CMK (cell line): ENCODE measurements around the gene PTPRT.
"Not testable (repeated sequence)": the region's sequence is repeated elsewhere in the genome, so short reads cannot be mapped to it uniquely, and the experiment has no call there.

Experiments
- DNase-seq: peaks from one replicate; pipeline ENCODE4 v3.0.0-alpha.2; 2010; ENCODE audit warnings: low read depth

PTPRT gene

DNA sequence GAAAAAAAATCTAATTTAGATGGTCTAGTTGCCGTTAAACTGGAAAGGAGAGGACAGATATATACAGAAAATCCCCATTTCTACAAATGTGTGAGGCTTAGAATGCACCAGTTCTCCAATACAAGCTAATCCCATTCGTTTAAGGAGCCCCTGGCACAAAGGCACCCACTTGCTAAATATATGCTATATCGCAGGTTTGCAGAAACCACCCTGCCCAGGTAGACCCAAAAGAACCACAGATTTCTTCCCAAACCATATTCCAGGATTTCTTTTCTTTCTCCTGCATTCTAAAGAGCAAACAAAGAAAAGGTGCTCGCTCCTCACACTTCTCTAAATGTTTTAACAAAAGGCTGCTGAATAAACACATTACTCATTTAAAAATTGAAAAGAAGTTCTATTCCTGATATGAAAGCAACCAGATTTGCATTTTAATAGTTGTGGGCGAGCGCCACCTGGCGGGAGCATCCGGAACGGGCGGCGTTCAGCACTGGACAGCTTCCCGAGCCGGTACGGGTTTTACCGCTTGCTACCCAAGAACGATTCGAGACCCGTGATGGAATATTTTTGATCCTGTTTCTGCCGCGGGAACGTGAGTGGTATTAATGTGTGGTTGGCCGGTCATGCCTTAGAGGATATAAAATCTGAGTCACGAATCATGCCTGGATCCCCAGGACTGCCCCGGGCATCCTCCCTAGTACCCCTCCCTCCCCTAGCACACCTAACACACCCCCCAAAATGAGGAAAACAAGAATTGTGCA lies 2.1 kb downstream of the PTPRT start:
- no peak for DNase-seq

DNA sequence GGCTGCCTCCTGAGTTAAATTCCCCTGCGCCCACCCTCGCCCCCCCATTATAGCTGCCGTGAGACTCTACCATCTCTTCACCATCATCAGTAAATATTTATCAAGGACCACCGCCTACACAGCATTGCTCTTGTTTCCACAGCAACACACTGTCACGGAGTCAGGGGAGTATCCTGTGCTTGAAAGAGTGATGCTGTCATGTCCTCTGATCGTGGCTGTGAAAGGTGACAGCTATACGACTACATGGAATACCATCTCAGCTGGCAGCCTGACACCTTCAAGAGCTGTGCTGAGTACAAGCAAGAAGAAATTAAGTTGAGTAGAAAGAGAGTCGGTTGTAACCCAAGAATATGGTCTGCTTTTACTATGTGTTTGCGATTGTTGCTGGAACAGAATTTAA lies 3.4 kb downstream of the PTPRT start:
- DNase-seq, result no peak

DNA sequence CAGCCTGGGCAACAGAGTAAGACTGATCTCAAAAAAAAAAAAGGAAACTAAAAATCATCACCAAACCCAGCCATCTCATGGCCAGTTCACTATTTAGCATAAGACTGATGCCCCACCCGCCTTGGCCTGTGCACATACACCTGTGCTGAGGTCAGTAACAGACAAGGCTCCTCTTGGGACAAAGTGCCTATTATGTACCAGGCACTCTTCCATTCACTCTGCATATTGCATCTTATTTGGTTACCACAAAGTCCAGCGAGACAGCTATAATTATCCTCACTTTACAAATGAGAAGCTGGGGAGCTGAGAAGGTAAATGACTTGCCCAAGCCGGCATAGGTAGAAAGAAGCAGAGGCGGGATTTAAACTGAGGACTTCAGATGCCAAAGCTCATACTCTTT lies 3.8 kb downstream of the PTPRT start:
- no peak for DNase-seq

DNA sequence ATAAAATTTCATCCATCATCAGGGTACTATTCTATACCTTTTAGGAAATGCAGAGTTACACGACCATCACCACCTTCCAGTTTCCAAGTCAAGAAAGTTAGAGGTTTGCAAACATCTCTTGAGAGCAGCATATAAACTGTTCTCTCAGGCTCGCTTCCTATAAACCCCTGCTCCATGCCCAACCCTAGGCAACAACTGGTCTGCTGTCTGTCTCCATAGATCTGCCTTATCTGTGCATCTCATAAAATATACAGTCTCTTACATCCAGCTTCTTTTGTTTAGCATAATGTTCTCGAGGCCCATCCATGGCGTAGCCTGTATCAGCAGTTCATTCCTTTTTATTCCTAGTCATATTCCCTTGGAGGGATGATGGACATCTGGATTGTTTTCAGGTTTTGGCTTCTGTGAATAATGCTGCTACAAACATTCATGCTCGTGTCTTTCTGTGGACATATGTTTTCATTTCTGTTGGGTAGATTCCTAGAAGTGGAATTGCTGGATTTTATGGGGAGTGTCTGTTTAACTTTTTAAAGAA lies 6.1 kb downstream of the PTPRT start:
- DNase-seq, result no peak

DNA sequence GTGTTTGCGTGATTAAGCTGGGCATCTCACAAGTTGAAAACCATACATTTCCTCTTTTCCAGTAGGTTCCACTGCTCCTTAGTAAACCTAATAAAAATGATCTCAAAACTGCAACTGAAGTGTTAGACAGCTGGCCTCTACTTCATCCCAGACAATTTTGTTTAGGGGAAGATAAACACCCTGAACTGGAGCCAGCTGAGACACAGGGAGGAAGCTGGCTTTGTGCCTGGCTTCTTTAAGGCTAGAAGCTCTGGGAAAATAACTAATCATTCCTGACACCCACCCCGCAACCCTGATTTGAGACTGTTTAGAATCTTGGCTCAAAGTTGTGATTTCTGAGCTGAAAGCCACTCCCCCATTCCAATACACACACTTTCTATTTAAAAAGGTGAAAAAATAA lies 11.6 kb downstream of the PTPRT start:
- DNase-seq, result no peak

DNA sequence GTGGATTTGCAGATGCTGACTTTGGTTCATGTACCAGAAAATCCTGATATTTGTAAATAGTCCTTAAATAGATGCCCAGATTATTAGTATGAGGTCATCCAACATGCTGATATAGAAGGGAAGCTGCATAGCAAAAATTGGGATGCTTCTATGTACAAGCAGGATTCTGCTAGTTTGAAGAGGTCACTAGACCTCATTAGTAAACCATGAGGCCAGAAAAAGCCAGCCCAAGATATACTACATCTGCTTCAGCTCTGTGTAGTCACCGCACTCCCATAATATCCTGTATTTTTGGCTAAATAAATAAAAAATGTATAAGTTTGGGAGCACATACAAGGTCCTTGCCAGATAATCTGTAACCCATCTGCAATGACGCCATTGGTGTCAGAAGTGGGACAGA lies 13.0 kb downstream of the PTPRT start:
- DNase-seq, result no peak

DNA sequence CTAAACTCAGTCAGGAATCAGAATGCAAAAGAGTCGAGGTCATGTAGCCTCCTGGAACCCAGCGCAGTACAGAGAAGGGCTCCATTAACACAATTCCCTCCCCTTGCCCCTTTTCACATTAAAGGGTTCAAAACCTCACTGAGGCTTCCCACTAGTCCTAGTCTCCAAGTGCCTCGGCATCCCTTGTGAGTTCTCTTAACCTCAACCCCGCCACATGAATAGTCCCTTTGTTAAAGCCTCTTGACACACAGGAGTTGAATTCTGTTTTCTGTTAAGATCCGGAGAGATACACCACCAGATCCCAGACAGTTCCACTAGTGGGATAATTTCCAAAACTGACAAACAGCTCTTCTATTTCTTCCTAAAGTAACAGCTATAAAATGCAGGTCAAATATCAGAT lies 17.8 kb downstream of the PTPRT start:
- no peak for DNase-seq

DNA sequence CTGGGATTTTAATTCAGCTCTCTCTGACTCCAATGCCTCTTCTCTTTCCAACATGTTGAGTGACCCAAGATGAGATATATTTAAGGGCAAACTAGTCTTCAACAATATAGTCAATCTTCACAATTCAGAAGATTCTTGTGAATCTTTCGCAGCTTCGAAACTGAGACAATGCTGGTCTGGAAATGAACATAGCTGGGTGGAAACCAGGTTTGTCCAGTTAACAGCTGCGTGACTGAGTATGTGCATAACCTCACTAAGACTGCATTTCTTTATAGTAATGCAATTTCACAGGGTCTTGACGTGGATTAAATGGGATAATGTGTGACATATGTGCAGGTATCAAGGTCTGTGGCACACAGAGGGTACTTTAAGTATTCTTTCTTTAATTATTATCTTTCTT lies 18.9 kb downstream of the PTPRT start:
- DNase-seq, result no peak

DNA sequence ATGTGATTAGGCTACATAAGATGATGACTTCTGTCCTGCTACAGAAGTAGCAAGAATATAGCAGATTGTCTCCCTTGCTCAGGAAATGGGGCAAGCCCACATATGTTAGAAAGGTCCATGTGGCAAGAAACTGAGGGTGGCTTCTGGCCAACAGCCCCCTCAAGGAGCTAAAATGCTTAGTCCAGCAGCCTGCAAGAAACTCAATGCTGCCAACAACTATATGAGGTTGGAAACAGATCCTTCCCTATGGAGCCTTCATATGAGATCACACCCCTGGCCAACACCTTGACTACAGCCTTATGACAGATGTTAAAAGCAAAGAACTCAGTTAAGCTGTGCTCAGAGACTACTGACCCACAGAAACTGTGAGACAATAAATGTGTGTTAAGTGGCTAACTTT lies 22.1 kb downstream of the PTPRT start:
- no peak for DNase-seq

DNA sequence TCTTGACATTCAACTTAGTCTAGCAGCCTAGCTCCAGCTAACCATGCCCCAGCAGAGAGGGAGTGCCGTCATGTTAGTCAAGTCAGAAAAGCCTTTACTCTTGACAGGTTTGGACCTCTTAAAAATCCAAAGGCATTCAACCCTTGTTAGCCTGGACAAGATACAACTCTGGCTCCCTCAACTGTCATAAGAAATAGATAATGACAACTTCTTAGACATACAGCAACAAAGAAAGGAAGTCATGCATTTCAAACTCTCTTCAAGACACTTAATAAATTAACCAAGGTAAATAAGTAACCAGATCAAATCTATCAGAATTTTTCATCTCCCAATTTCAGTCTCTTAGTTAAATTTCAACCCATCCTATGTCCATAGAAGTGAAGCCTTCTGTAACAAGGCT lies 22.7 kb downstream of the PTPRT start:
- DNase-seq, result no peak

DNA sequence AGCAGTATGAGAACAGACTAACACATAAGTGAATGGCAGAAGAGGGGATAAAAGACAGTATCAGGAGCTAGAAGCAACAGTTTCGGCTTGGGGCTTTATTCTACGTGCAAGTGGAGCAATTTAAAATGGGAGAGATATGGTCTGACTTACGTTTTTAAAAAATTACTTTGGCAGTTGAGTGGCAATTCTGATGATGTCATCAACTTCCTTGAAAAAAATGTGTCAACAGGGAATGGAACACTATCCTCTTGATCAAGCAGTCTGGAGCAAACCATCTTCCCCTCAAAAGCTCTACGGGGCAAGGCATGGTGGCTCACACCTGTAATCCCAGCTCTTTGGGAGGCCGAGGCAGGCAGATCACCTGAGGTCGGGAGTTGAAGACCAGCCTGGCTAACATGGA lies 24.1 kb downstream of the PTPRT start:
- no peak for DNase-seq

DNA sequence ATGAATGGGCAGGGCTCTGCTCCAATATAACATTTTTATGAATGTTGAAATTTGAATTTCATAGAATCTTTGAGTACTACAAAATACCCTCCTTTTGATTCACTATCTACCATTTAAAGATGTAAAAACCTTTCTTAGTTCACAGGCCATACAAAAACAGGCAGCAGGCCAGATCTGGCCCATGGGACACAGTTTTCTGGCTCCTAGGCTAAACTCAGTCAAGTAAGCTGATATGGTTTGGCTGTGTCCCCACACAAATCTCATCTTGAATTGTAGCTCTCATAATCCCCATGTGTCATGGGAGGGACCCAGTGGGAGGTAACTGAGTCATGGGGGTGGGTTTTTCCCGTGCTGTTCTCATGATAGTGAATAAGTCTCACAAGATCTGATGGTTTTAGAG lies 25.0 kb downstream of the PTPRT start:
- not testable (repeated sequence) for DNase-seq

DNA sequence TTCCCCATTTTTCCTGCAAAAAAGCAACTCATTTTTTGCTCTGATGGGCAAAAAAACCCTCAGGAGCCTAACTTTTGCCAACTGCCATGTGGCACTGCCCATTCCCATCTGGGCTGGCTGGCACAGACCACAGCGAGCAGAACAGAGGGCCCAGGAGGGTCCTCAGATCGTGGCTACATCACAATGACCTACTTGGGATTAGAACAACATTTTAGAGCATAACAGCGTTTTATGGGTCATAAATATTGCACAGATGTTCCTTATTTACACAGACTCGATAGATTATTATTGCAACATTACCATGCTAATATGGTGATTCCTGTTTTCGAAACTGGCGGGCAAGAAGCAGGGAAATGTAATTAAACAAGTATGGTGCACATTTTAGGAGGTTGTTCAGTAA lies 28.0 kb downstream of the PTPRT start:
- no peak for DNase-seq

DNA sequence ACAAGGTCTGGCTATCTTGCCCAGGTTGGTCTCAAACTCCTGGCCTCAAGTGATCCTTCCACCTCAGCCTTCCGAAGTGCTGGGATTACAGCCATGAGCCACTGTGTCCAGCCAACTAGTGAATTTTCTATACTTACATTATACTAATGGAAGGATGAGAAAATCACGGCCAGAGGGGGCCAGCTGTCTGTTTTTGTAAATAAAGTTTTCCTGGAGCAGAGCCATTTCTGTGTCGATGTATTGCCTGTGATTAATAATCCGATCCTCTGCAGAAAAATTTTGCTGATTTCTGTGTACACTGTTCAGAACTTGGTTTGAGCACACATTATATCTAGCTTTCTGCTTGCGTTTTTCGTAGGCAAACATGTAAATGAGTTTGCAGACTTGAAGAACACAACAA lies 28.8 kb downstream of the PTPRT start:
- no peak for DNase-seq

DNA sequence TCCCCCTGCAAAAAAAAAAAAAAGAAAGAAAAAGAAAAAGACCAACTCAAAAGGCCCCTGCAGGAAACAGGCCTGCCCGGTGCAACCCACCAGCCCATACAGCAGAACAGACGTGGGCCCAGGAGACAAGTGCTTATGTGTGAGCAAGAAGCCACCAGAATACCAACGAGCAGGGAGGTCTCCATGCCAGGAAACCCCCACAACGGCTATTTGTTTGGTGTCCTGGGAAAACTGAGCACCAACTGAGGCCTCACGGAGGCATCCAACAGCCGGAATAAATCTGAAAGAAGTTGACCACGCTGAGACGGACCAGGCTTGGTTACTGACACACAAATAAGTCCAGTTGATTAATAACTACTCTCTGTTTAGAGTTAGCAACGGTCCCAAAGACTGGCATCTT lies 29.7 kb downstream of the PTPRT start:
- DNase-seq, result no peak

DNA sequence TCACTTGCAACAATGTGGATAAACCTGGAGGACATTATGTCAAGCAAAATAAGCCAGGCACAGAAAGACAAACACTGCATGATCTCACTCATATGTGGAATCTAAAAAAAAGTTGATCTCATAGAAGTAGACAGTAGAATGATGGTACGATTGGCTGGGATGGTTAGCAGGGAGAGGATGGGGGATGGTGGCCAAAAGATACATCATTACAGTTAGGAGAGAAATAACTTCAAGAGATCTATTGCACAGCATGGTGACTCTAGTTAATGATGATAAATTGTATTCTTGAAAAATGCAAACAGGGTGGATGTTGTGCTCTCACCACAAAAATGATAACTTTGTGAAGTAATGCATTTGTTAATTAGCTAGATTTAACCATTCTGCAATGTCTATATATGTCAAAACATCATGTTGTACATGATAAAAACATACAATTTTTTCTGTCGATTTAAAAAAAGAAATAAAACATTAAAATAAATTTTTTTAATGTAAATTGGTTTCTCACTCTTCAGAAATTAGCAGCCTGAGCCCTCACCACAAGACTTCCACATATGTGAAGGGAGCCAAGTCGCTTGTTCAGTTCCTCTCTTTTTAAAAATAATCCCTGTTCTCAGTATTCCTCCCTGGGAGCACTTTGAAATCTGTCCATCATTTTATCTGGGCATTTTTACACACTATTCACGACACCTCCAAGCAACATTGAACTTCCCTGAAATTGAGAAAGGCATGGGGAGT lies 34.2 kb downstream of the PTPRT start:
- DNase-seq, result no peak

DNA sequence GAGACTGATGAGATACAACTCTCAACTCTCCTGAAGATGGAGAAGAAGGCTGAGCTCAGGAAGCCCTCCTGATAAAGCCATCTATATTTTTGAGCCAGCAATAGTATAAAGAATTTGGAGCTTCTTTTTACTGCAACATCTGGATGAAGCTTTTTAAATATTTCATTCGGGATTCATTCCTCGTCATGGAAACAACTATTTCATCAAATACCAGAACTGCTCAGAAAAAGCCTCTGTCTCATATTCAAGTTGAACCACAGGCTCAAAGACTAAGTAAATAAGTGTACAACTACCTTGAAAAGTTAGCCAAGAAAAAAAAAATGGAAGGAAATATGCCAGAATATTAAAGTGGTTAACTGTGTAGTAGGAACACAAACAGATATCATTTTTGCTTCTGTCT lies 37.8 kb downstream of the PTPRT start:
- DNase-seq, result no peak

DNA sequence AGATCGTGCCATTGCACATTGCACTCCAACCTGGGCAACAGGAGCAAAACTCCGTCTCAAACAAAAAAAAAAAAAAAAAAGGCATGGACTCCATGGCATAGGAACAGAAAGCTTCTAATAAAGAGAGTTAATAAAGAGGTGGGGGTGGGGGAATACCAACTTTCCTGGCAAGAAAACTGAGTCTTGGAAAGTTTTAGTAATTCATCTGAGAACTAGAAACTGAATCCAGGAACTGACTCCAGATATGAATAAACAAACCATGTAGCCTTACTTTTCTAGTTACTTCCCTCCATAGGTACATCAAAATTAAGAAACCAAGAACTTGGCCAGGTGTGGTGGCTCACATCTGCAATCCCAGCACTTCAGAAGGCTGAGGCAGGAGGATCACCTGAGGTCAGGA lies 38.5 kb downstream of the PTPRT start:
- DNase-seq, result no peak

DNA sequence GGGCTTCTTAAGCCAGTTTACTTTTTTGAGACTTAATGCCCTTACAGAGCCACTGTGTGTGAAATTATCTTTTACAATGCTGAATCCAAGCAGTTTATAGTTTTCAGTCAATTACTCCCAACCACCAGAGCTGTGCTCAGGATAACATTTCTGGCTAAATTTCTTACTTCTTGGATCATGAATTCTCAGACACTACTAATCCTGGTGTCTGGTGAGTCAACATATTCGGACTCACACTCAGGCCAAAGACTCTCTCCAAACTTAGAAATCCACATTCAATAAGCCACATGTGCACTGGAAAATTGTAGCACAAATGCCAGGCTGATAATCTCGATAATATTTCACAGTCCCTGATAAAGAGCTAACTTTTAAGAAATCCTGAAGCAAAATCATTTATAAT lies 49.0 kb downstream of the PTPRT start:
- DNase-seq, result no peak

DNA sequence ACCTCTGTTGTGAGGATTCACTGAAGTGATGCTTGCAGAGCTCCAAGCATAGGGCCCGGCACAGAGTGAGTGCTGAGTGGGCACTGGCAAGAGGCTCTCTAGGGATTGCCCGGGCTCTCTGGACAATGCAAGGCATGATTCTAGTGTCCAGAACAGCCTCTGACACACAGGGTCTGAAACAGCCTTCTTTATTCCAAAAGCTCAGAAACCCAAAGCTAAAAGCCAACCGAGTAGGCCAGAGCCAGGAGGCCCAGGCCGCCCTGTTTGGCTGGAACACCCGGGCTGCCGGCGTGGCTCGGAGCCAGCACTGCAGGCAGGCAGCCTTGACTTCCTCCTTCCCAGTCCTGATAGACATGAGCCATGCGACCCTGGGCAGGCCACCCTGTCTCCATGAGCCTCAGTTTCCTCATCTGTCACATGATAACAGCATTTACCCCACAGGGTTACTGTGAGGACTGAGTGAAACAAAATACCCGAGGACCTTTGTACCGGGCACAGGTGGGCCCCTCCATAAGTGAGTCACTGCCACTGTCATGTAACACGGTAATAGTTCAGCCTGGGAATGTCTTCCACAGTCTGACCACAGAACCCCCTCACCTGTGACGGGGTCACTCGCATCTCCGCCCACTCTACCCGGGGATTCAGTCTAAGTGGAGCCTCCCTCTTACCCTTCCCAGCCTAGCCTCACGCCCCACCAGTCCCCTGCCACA lies 51.5 kb downstream of the PTPRT start:
- no peak for DNase-seq

DNA sequence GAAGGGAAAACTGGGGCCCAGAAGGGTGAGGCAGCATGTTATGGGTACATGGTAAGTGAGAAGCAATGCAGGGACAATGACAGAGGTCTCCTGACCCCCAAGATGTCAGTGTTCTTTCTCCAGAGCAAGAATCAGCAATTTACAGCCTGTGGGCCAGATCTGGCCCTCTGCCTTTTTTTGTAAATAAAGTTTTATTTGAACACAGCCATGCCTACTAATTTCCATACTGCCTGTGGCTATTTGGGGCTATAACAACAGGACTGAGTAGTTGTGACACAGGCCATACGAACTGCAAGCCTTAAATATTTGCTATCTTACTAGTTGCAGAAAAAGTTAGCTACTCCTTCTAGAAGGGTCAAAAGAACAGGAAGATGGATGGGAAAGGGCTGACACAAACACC lies 52.5 kb downstream of the PTPRT start:
- DNase-seq, result no peak

DNA sequence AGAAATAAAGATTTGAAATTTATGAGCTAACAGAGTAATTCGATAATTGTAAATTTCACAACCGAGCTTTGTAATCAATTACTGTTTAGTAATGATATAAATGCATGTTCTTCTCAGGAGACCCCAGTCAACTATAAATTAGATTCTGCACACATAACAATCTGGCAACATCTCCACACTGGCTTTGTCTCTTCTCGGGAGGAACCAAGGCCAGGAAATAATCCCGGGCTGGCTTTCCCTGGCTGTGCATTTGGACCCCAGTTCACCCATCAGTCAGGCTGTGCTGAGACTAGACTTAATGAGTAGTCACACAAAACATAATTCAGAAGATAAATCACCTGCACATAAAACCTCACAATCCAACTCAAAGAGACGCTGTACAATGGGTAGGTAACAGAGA lies 65.5 kb downstream of the PTPRT start:
- no peak for DNase-seq

DNA sequence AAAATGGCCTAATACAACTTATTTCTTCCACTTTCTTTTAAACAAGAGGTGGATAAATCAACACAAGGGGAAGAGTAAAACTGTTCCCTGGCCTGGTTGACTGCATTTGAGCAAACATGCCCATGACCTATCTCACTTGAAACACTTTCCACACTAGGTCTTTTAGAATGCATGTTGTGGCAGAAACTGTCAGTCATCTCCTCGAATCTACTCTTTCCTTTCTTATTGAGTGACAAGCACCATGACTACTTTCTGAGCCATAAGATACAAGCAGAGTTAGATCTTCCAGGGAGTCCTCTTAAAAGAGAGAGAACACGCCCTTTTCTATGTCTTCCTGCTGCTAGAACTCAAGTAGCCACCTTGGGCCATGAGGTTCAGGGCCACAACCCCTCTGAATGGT lies 66.5 kb downstream of the PTPRT start:
- DNase-seq, result no peak
